Stimulated activated CD4-positive, alpha-beta T cell treated with anti-CD3 and anti-CD28 coated beads, TNF-alpha, amount 100 ng/mL, for 4 hours (primary cell): Measurements from ENCODE around the gene AMPD3.

Source experiments
- DNase-seq, 3 experiments: peaks; one replicate each; pipeline ENCODE4 v3.0.0-alpha.2; 2020; ENCODE audit warnings: low read depth in 3 of 3

AMPD3 gene

GRCh38 chr11:10460611-10461275 lies 5.7 kb downstream of the AMPD3 start:
- DNase-seq: no peak

- DNase-seq: no peak
Measured at GRCh38 chr11:10461276-10461790, 6.3 kb downstream of the AMPD3 start.

GRCh38 chr11:10462746-10463300 lies 7.8 kb downstream of the AMPD3 start:
- DNase-seq: no peak

GRCh38 chr11:10473371-10473770 lies 18.3 kb downstream of the AMPD3 start:
- DNase-seq: no peak

- DNase-seq: no peak
Measured at GRCh38 chr11:10474551-10474950, 19.5 kb downstream of the AMPD3 start.

GRCh38 chr11:10476342-10476741 lies 21.3 kb downstream of the AMPD3 start:
- no peak for DNase-seq

- no peak for DNase-seq
Measured at GRCh38 chr11:10476927-10477689, 22.0 kb downstream of the AMPD3 start.

- DNase-seq: no peak
Measured at GRCh38 chr11:10477690-10478046, 22.6 kb downstream of the AMPD3 start.

- no peak for DNase-seq
Measured at GRCh38 chr11:10478066-10478465, 23.0 kb downstream of the AMPD3 start.

- no peak for DNase-seq
Measured at GRCh38 chr11:10478574-10479550, 23.8 kb downstream of the AMPD3 start.

GRCh38 chr11:10480026-10480425 lies 25.0 kb downstream of the AMPD3 start:
- no peak for DNase-seq

GRCh38 chr11:10480760-10481159 lies 25.7 kb downstream of the AMPD3 start:
- DNase-seq: no peak

GRCh38 chr11:10481560-10482349 lies 26.7 kb downstream of the AMPD3 start:
- no peak for DNase-seq

- no peak for DNase-seq
Measured at GRCh38 chr11:10483174-10483573, 28.1 kb downstream of the AMPD3 start.

- no peak for DNase-seq
Measured at GRCh38 chr11:10483584-10483983, 28.5 kb downstream of the AMPD3 start.

GRCh38 chr11:10484461-10485180 lies 29.6 kb downstream of the AMPD3 start:
- DNase-seq: no peak

- no peak for DNase-seq
Measured at GRCh38 chr11:10485646-10486045, 30.6 kb downstream of the AMPD3 start.

- no peak for DNase-seq
Measured at GRCh38 chr11:10486161-10486840, 31.2 kb downstream of the AMPD3 start.

GRCh38 chr11:10487002-10487647 lies 32.1 kb downstream of the AMPD3 start:
- no peak for DNase-seq
